Limb (tissue), 2 donors: ENCODE data around the gene ATP5MG.

ENCODE experiments used
- DNase-seq, 2 donors: peaks; one replicate each; pipeline ENCODE4 v3.0.0-alpha.2; 2016; ENCODE audit errors: extremely low spot score in 2 of 2

Gene ATP5MG

DNA sequence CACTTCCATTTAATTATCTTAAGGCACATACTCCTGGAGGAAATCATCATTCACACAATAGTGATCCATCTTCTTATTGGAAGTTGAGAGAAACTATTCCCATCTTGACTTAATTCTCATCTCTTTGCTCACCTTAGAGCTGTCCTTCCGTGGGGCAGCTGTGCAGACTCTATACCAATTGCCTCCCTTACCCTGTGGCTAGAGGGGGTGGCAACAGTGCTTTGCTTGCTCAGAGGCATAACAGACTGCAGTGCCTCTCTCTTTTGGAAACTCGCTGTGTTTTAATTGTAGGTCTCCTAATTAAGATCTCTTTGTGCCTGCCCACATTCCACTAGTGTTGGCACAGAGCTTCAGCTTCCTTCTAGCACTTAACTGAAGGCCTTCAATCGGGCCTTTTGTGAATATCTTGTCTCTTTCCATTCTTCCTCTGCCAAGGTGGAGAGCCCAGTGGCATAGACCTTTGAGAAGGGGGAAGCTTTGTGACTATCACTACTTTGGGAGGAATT is 40.4 kb downstream of the ATP5MG start:
- no peak for DNase-seq

GRCh38 chr11:118442301-118442700 is 40.9 kb downstream of the ATP5MG start:
- no peak for DNase-seq

DNA sequence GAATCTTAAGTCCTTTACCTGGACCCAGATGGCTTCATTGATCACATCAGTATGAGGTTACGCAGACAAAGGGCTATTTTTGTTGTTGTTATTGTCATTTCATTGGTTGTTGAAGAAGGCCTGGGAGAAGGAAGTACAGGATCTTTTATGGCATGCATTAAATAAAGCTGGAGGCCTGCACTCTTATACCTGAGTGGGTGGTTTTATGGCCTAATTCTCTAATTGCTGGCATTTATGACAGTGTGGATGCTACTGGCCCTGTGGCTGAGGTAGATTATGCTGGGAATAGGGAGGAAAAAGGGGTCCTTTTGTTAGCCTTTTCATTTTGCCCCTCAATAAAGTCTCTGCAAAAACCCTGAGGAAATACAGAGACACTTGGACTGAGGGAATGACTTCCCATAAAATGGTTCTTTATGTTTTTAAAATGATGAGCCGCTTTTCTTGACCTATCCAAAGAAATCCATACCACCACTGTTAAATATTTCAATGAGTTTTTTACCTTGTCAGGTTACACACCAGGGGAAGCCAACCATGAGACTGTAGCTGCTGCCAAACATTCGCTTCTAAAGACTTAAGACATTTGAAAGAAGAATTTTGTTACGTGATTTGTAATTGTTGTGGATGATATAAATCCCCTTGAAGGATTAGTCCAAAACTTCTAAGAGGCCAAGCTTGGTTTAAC is 41.6 kb downstream of the ATP5MG start:
- DNase-seq = no peak

- no peak for DNase-seq
Measured at GRCh38 chr11:118443590-118444218, 42.3 kb downstream of the ATP5MG start.

- no peak for DNase-seq
Measured at GRCh38 chr11:118447423-118447822, 46.0 kb downstream of the ATP5MG start.

- no peak for DNase-seq
Measured at GRCh38 chr11:118448294-118448693, 46.9 kb downstream of the ATP5MG start.

- no peak for DNase-seq
Measured at GRCh38 chr11:118449316-118449918, 48.0 kb downstream of the ATP5MG start.

DNA sequence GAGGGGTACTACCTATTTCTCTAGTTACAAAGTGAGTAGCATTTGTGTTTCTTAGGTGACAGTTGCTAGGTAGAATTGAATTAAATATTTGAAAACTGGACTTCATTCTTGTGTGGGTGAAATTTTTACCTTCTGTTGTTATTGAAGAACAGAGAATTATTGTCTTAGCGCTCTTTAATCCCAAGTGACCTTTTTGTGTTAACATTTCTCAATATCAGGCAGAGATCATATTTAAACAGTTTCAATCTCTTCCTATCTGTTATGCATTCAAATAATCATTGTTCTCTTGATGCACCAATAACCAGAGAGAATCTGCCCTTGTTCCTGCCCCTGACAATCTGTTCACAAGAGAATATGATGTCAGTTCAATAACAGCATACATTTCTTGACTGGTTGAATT is 49.0 kb downstream of the ATP5MG start:
- no peak for DNase-seq
